Body of pancreas (tissue), 4 donors: ENCODE measurements around the gene LPP. TPM values are rescaled to one million over a fixed set of nuclear protein-coding genes. Genes with fewer than 3 reads are reported as not detected.

ENCODE experiments used
- ATAC-seq: fragments of 150-250 bp; one replicate; pipeline ENCODE4 v1.9.1; 2016
- DNase-seq, 4 donors: peaks; one replicate each; pipeline ENCODE4 v3.0.0-alpha.2; 2019
- H3K27ac ChIP-seq, 4 donors: fragments of 200-600 bp; sonication (generic); 1 replicate in 3 of 4; 2 replicates in 1 of 4; pipeline versions ENCODE4 v1.5.1 to v1.6.1; 2016 to 2019; ENCODE audit warnings: mild to moderate bottlenecking in 1 of 4, mixed read lengths in 1 of 4, moderate library complexity in 1 of 4
- H3K27me3 ChIP-seq, 2 donors: fragments of 200-600 bp; sonication (generic); one replicate each; pipeline ENCODE4 v1.6.0; 2016; ENCODE audit warnings: mild to moderate bottlenecking in 1 of 2
- H3K36me3 ChIP-seq, 2 donors: fragments of 200-600 bp; sonication (generic); replicated peaks in 1 of 2; 2 replicates each; pipeline ENCODE4 v1.5.1; 2016; ENCODE audit warnings: low read depth in 2 of 2; ENCODE audit not compliant: insufficient read depth in 1 of 2
- H3K4me1 ChIP-seq: fragments of 200-600 bp; sonication (generic); one replicate; pipeline ENCODE4 v1.6.0; 2016
- H3K4me3 ChIP-seq, 2 donors: fragments of 200-600 bp; sonication (generic); 1 replicate in 1 of 2; 2 replicates in 1 of 2; pipeline ENCODE4 v1.5.1; 2016 to 2019
- H3K9me3 ChIP-seq, 3 donors: fragments of 200-600 bp; sonication (generic); 1 replicate in 2 of 3; 2 replicates in 1 of 3; pipeline ENCODE4 v1.5.1; 2016
- CTCF ChIP-seq, 7 experiments: fragments of 450-650 bp in 4 of 7; fragments of 200-600 bp in 3 of 7; sonication (generic) in 3 of 7; IDR thresholded peaks; one replicate each; pipeline ENCODE4 v1.5.1; 2016 to 2019; ENCODE audit warnings: antibody characterized with exemption in 7 of 7
- POLR2A ChIP-seq, 3 donors: fragments of 450-650 bp; IDR thresholded peaks; one replicate each; pipeline ENCODE4 v1.6.1; 2016; ENCODE audit warnings: antibody characterized with exemption in 3 of 3, mild to moderate bottlenecking in 2 of 3
- WGBS, 2 donors: methylation state at CpG; one replicate each; pipeline ENCODE4 v1.1.5; 2017; 5-methylcytosine and 5-hydroxymethylcytosine counted together
- intact Hi-C: fragments of 100-400 bp; cut with DNase I; formaldehyde crosslinking; loops from one replicate; pipeline ENCODE4 v1.15.1; 2023
- total RNA-seq, 2 donors: library from RNA; depleted of rRNA; stranded (reverse); fragments of >200 nt; gene quantifications; one replicate each; pipeline ENCODE4 v1.1.0, GENCODE V29; 2016

The LPP gene
- total RNA-seq, 2 donors from 2014 or later: 60.6 to 65.1 TPM

GRCh38 chr3:188659449-188660090 is 505.6 kb downstream of the LPP start:
- 69 to 70% methylated on average over 5 of the region's 5 CpGs for WGBS, 2 donors
- Histone ChIP-seq H3K9me3 (no peaks in the 10 kb centered on the region), H3K27ac (no peak overlapping the region), H3K27me3 (no peaks in the 10 kb centered on the region), H3K36me3 (no peaks in the 10 kb centered on the region), H3K4me1 (peaks cover 27% of the 10 kb centered on the region), H3K4me3 (no peak overlapping the region)
- no peak for DNase-seq
- intact Hi-C loops: no loop called here
- no peak for ATAC-seq
- no peak for TF ChIP-seq CTCF (IDR thresholded peaks at IDR 0.05)
- TF ChIP-seq POLR2A (IDR thresholded peaks at IDR 0.05): no peak

GRCh38 chr3:188660415-188660814 is 506.5 kb downstream of the LPP start:
- Histone ChIP-seq H3K9me3 (no peaks in the 10 kb centered on the region), H3K4me3 (no peak overlapping the region), H3K27ac (no peak overlapping the region), H3K36me3 (no peaks in the 10 kb centered on the region), H3K4me1 (peaks cover 27% of the 10 kb centered on the region), H3K27me3 (no peaks in the 10 kb centered on the region)
- ATAC-seq (no peak), DNase-seq (no peak)
- 89 to 100% methylated on average over 1 of the region's 1 CpG for WGBS, 2 donors
- no peak for TF ChIP-seq CTCF (IDR thresholded peaks at IDR 0.05)
- no peak for TF ChIP-seq POLR2A (IDR thresholded peaks at IDR 0.05)
- intact Hi-C loops: no loop called here

- no peaks in the 10 kb centered on the region for H3K36me3 ChIP-seq
- H3K9me3 ChIP-seq: no peaks in the 10 kb centered on the region
- no peak for TF ChIP-seq POLR2A (IDR thresholded peaks at IDR 0.05)
- no peak for TF ChIP-seq CTCF (IDR thresholded peaks at IDR 0.05)
- no peak overlapping the region for H3K4me3 ChIP-seq
- H3K4me1 ChIP-seq: peaks cover 17% of the 10 kb centered on the region
- H3K27me3 ChIP-seq: no peaks in the 10 kb centered on the region
- H3K27ac ChIP-seq: no peak overlapping the region
- 87 to 97% methylated on average over 2 of the region's 2 CpGs for WGBS, 2 donors
- intact Hi-C loops: no loop called here
- ATAC-seq (no peak), DNase-seq (no peak)
These were observed 507.8 kb downstream of the LPP start for GRCh38 chr3:188661806-188662205.

- H3K27ac ChIP-seq: no peak overlapping the region
- H3K36me3 ChIP-seq: no peaks in the 10 kb centered on the region
- intact Hi-C loops: no loop called here
- 25 to 65% methylated on average over 1 of the region's 1 CpG for WGBS, 2 donors
- H3K4me1 ChIP-seq: peaks cover 16% of the 10 kb centered on the region
- H3K27me3 ChIP-seq: no peaks in the 10 kb centered on the region
- DNase-seq (no peak), ATAC-seq (no peak)
- TF ChIP-seq CTCF (IDR thresholded peaks at IDR 0.05) (no peak), POLR2A (IDR thresholded peaks at IDR 0.05) (no peak)
- H3K4me3 ChIP-seq: no peak overlapping the region
- no peaks in the 10 kb centered on the region for H3K9me3 ChIP-seq
These were observed 508.3 kb downstream of the LPP start for GRCh38 chr3:188662214-188662613.

- no peak overlapping the region for H3K27ac ChIP-seq
- TF ChIP-seq CTCF (IDR thresholded peaks at IDR 0.05) (no peak), POLR2A (IDR thresholded peaks at IDR 0.05) (no peak)
- ATAC-seq: no peak
- no peaks in the 10 kb centered on the region for H3K36me3 ChIP-seq
- no peak for DNase-seq
- WGBS, 2 donors: 53 to 62% methylated on average over 2 of the region's 2 CpGs
- H3K27me3 ChIP-seq: no peaks in the 10 kb centered on the region
- no peaks in the 10 kb centered on the region for H3K9me3 ChIP-seq
- no peak overlapping the region for H3K4me3 ChIP-seq
- intact Hi-C loops: no loop called here
- H3K4me1 ChIP-seq: peaks cover 16% of the 10 kb centered on the region
These were observed 508.8 kb downstream of the LPP start for GRCh38 chr3:188662795-188663194.
